Endodermal cell (in vitro differentiated cells): ENCODE results near the gene MRPS33. TPM values are rescaled to one million over a fixed set of nuclear protein-coding genes. Genes with fewer than 3 reads are reported as not detected.

ENCODE experiments used
- DNase-seq: peaks from one replicate; pipeline ENCODE4 v3.0.0-alpha.2; 2017
- H3K27ac ChIP-seq: 2 replicates; pipeline ENCODE4 v1.5.1; 2013; ENCODE audit warnings: mild to moderate bottlenecking, low read depth, low read length, moderate library complexity
- H3K27me3 ChIP-seq: 2 replicates; pipeline ENCODE4 v1.6.1; 2013; ENCODE audit warnings: mild to moderate bottlenecking, low read length, moderate library complexity; ENCODE audit not compliant: insufficient read depth, control insufficient read depth, poor library complexity, severe bottlenecking
- H3K36me3 ChIP-seq: 2 replicates; pipeline ENCODE4 v1.7.0; 2013; ENCODE audit warnings: mild to moderate bottlenecking, low read length, moderate library complexity; ENCODE audit not compliant: control insufficient read depth, insufficient read depth
- H3K4me1 ChIP-seq: one replicate; pipeline ENCODE4 v1.7.0; 2013; ENCODE audit warnings: low read length; ENCODE audit not compliant: control insufficient read depth, insufficient read depth
- H3K4me3 ChIP-seq: 2 replicates; pipeline ENCODE4 v1.5.1; 2013; ENCODE audit warnings: mild to moderate bottlenecking, low read length, moderate library complexity
- H3K9ac ChIP-seq: 2 replicates; pipeline ENCODE4 v1.6.1; 2013; ENCODE audit warnings: mild to moderate bottlenecking, low read length, moderate library complexity; ENCODE audit not compliant: poor library complexity, severe bottlenecking; ENCODE audit errors: extremely low read depth
- H3K9me3 ChIP-seq: 2 replicates; pipeline ENCODE4 v1.6.1; 2013; ENCODE audit warnings: mild to moderate bottlenecking, low read length, moderate library complexity; ENCODE audit not compliant: control insufficient read depth
- H3K27ac Mint-ChIP-seq: 2 replicates; pipeline ENCODE4 v1.8.0; 2020; ENCODE audit warnings: mixed read lengths
- H3K27me3 Mint-ChIP-seq: 2 replicates; pipeline ENCODE4 v1.8.0; 2021; ENCODE audit warnings: mild to moderate bottlenecking, mixed read lengths; ENCODE audit not compliant: insufficient read depth
- H3K36me3 Mint-ChIP-seq: 2 replicates; pipeline ENCODE4 v1.8.0; 2020; ENCODE audit warnings: low read depth, mixed read lengths
- H3K4me1 Mint-ChIP-seq: 2 replicates; pipeline ENCODE4 v1.8.0; 2020; ENCODE audit warnings: mixed read lengths
- H3K4me3 Mint-ChIP-seq: 2 replicates; pipeline ENCODE4 v1.8.0; 2020; ENCODE audit warnings: mild to moderate bottlenecking, moderate library complexity, mixed read lengths
- H3K9me3 Mint-ChIP-seq: 2 replicates; pipeline ENCODE4 v1.8.0; 2020; ENCODE audit warnings: mild to moderate bottlenecking, mixed read lengths
- WGBS, 2 experiments: methylation state at CpG; one replicate each; pipeline versions ENCODE4 v1.1.5 to v1.1.7; 2013; ENCODE audit warnings: missing lambda C conversion rate in 2 of 2, mixed read lengths in 1 of 2; ENCODE audit not compliant: insufficient coverage in 1 of 2, insufficient read length in 1 of 2; 5-methylcytosine and 5-hydroxymethylcytosine counted together
- total RNA-seq, 2 donors: library from RNA; stranded (reverse); fragmentation: NEBNext Ultra II Directional in 1 of 2; extraction: Animal tissue kit (Norgen Biotek cat#: 25700) in 1 of 2; gene quantifications; 2 replicates in 1 of 2; 3 replicates in 1 of 2; pipeline ENCODE4 v1.2.1, GENCODE V29; 2021
- TF ChIP-seq, protein P1 (sequence below): fragments of 200-600 bp; sonication (generic); conservative IDR thresholded peaks from 2 replicates; pipeline ENCODE4 v1.5.0; 2021; ENCODE audit warnings: antibody characterized with exemption, mild to moderate bottlenecking

Gene MRPS33
- total RNA-seq, 2 donors from 2014 or later = 57.0 to 60.2 TPM

DNA sequence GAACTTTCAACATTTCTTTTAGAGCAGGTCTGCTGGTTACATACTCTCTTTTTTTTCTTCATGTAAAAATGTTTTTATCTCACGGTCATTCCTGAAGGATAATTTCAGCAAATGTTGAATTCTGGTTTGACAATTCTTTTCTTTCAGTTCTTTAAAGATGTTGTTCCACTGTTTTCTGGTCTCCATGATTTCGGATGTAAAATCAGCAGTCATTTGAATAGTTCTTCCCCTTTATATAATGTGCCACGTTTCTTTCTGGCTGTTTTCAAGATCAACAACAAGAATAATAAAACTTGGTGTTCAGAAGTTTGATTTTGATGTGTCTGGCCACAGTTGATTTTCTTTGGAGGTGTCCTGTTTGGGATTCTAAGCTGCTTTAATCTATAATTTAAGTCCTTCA is 14.0 kb upstream of the MRPS33 start:
- Histone ChIP-seq H3K9me3 (peaks cover 37% of the 10 kb centered on the region), H3K36me3 (no peaks in the 10 kb centered on the region), H3K9ac (no peak overlapping the region), H3K27me3 (no peaks in the 10 kb centered on the region), H3K4me1 (no peaks in the 10 kb centered on the region), H3K27ac (no peak overlapping the region), H3K4me3 (no peak overlapping the region)
- Mint-ChIP-seq H3K4me3 (no peak overlapping the region), H3K9me3 (peaks cover 48% of the 10 kb centered on the region), H3K4me1 (no peaks in the 10 kb centered on the region), H3K36me3 (peaks cover 3% of the 10 kb centered on the region), H3K27ac (no peak overlapping the region), H3K27me3 (peaks cover 1% of the 10 kb centered on the region)
- TF ChIP-seq, protein P1, sequence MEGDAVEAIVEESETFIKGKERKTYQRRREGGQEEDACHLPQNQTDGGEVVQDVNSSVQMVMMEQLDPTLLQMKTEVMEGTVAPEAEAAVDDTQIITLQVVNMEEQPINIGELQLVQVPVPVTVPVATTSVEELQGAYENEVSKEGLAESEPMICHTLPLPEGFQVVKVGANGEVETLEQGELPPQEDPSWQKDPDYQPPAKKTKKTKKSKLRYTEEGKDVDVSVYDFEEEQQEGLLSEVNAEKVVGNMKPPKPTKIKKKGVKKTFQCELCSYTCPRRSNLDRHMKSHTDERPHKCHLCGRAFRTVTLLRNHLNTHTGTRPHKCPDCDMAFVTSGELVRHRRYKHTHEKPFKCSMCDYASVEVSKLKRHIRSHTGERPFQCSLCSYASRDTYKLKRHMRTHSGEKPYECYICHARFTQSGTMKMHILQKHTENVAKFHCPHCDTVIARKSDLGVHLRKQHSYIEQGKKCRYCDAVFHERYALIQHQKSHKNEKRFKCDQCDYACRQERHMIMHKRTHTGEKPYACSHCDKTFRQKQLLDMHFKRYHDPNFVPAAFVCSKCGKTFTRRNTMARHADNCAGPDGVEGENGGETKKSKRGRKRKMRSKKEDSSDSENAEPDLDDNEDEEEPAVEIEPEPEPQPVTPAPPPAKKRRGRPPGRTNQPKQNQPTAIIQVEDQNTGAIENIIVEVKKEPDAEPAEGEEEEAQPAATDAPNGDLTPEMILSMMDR = no peak
- DNase-seq = no peak
- 89 to 100% methylated on average over 1 to 3 of the region's 3 CpGs for WGBS, 2 experiments

- Histone ChIP-seq H3K4me3 (no peak overlapping the region), H3K36me3 (no peaks in the 10 kb centered on the region), H3K27ac (no peak overlapping the region), H3K9ac (no peak overlapping the region), H3K9me3 (peaks cover 33% of the 10 kb centered on the region), H3K4me1 (no peaks in the 10 kb centered on the region), H3K27me3 (no peaks in the 10 kb centered on the region)
- H3K27ac Mint-ChIP-seq = no peak overlapping the region
- H3K27me3 Mint-ChIP-seq = peaks cover 13% of the 10 kb centered on the region
- H3K4me3 Mint-ChIP-seq = no peak overlapping the region
- TF ChIP-seq, protein P1 = peak; percentile 31
- peaks cover 44% of the 10 kb centered on the region for H3K9me3 Mint-ChIP-seq
- no peaks in the 10 kb centered on the region for H3K4me1 Mint-ChIP-seq
- H3K36me3 Mint-ChIP-seq = no peaks in the 10 kb centered on the region
- 86% methylated on average over 3 of the region's 3 CpGs; no CpG with 5 or more reads in 1 of the 2 experiments for WGBS, 2 experiments
- DNase-seq = peak; percentile 58
Observed at GRCh38 chr7:141027043-141027442, 12.3 kb upstream of the MRPS33 start.

GRCh38 chr7:141024668-141025067 is 9.9 kb upstream of the MRPS33 start:
- TF ChIP-seq, protein P1 = no peak
- Mint-ChIP-seq H3K4me3 (no peak overlapping the region), H3K4me1 (no peaks in the 10 kb centered on the region), H3K27ac (no peak overlapping the region), H3K9me3 (peaks cover 38% of the 10 kb centered on the region), H3K27me3 (peaks cover 29% of the 10 kb centered on the region), H3K36me3 (no peaks in the 10 kb centered on the region)
- Histone ChIP-seq H3K9ac (no peak overlapping the region), H3K36me3 (no peaks in the 10 kb centered on the region), H3K4me3 (no peak overlapping the region), H3K27me3 (peaks cover 2% of the 10 kb centered on the region), H3K9me3 (peaks cover 28% of the 10 kb centered on the region), H3K27ac (no peak overlapping the region), H3K4me1 (no peaks in the 10 kb centered on the region)
- no peak for DNase-seq
- WGBS, 2 experiments = 94% methylated on average over 1 of the region's 1 CpG; no CpG with 5 or more reads in 1 of the 2 experiments
